Smooth muscle cell (in vitro differentiated cells): ENCODE results near the gene POLDIP3. TPM values are rescaled to one million over a fixed set of nuclear protein-coding genes. Genes with fewer than 3 reads are reported as not detected.

Experiments used
- DNase-seq: peaks from one replicate; lab custom pipeline; 2025; ENCODE audit not compliant: unreplicated experiment; lab: John Stamatoyannopoulos, UW
- H2AFZ ChIP-seq: fragments of 200-600 bp; sonication (generic); 2 replicates; pipeline ENCODE4 v1.6.0; 2016; ENCODE audit warnings: antibody characterized with exemption, low read depth, mild to moderate bottlenecking
- H3F3A ChIP-seq: fragments of 200-600 bp; sonication (generic); 2 replicates; pipeline ENCODE4 v1.6.0; 2017; ENCODE audit warnings: antibody characterized with exemption, low read depth
- H3K27ac ChIP-seq: fragments of 200-600 bp; sonication (generic); 2 replicates; pipeline ENCODE4 v1.5.1; 2016; ENCODE audit warnings: low read depth, mild to moderate bottlenecking
- H3K27me3 ChIP-seq: fragments of 200-600 bp; sonication (generic); 2 replicates; pipeline ENCODE4 v1.6.1; 2016; ENCODE audit warnings: low read depth, mild to moderate bottlenecking
- H3K36me3 ChIP-seq: fragments of 200-600 bp; sonication (generic); 2 replicates; pipeline ENCODE4 v1.5.1; 2016; ENCODE audit warnings: low read depth
- H3K4me1 ChIP-seq: fragments of 200-600 bp; sonication (generic); 2 replicates; pipeline ENCODE4 v1.5.1; 2016; ENCODE audit warnings: low read depth
- H3K4me2 ChIP-seq: fragments of 200-600 bp; sonication (generic); 2 replicates; pipeline ENCODE4 v1.6.0; 2016; ENCODE audit warnings: mild to moderate bottlenecking
- H3K4me3 ChIP-seq: fragments of 200-600 bp; sonication (generic); 2 replicates; pipeline ENCODE4 v1.5.1; 2016; ENCODE audit warnings: mild to moderate bottlenecking
- H3K79me2 ChIP-seq: fragments of 200-600 bp; sonication (generic); 2 replicates; pipeline ENCODE4 v1.6.0; 2016; ENCODE audit warnings: low read depth, mild to moderate bottlenecking
- H3K9ac ChIP-seq: fragments of 200-600 bp; sonication (generic); 2 replicates; pipeline ENCODE4 v1.6.0; 2016; ENCODE audit warnings: low read depth
- H3K9me3 ChIP-seq: fragments of 200-600 bp; sonication (generic); replicated peaks from 2 replicates; pipeline ENCODE4 v1.5.1; 2016; ENCODE audit warnings: low read depth
- H4K20me1 ChIP-seq: fragments of 200-600 bp; sonication (generic); 2 replicates; pipeline ENCODE4 v1.6.0; 2016; ENCODE audit warnings: low read depth
- WGBS: methylation state at CpG from one replicate; pipeline ENCODE4 v1.1.7; 2016; ENCODE audit warnings: low lambda C conversion rate; 5-methylcytosine and 5-hydroxymethylcytosine counted together
- polyA plus RNA-seq: library from polyadenylated mRNA; unstranded; fragments of >200 nt; fragmentation: Nextera tagmentation; extraction: Ambion mirVana; gene quantifications from 2 replicates; pipeline ENCODE4 v1.2.1, GENCODE V29; 2016
- total RNA-seq: library from RNA; depleted of rRNA; stranded (reverse); fragments of >200 nt; gene quantifications from 2 replicates; pipeline ENCODE4 v1.2.3, GENCODE V29; 2014
- TF ChIP-seq, protein P1 (sequence below): fragments of 200-600 bp; sonication (generic); IDR thresholded peaks from 2 replicates; pipeline ENCODE4 v1.5.1; 2017; ENCODE audit warnings: borderline replicate concordance, mild to moderate bottlenecking, antibody characterized with exemption; ENCODE audit not compliant: insufficient read depth, poor library complexity, severe bottlenecking

The POLDIP3 gene
- total and polyA plus RNA-seq, 2 experiments from 2014 or later = 31.1 to 49.4 TPM

DNA sequence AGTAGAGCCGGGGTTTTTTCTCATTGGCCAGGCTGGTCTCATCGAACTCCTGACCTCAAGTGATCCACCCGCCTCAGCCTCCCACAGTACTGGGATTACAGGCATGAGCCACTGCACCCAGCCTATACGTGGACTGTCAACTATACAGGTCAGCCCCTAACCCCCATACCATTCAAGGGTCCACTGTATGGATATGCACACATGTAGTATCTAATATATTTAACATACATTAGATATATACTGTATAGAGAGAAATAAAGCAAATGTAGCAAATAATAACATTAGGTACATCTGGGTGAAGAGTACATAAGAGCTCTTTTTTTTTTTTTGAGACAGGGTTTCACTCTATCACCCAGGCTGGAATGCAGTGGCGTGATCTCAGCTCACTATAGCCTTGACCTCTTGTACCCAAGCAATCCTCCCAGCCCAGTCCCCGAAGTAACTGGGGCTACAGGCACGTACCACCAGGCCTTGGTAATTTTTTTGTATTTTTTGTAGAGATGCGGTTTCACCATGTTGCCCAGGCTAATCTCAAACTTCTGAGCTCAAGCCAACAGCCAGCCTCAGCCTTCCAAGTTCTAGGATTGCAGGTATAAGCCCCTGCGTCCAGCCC lies 27.2 kb upstream of the POLDIP3 start:
- H3K4me3 ChIP-seq = no peak overlapping the region
- no peak for DNase-seq
- peaks cover 88% of the 10 kb centered on the region for H3K79me2 ChIP-seq
- no peak overlapping the region for H3K9ac ChIP-seq
- no peak overlapping the region for H3K4me2 ChIP-seq
- no peak overlapping the region for H2AFZ ChIP-seq
- H3K9me3 ChIP-seq = no peaks in the 10 kb centered on the region
- H3F3A ChIP-seq = no peaks in the 10 kb centered on the region
- no peaks in the 10 kb centered on the region for H3K27me3 ChIP-seq
- no peak overlapping the region for H3K27ac ChIP-seq
- 92% methylated on average over 9 of the region's 9 CpGs for WGBS
- TF ChIP-seq, protein P1, sequence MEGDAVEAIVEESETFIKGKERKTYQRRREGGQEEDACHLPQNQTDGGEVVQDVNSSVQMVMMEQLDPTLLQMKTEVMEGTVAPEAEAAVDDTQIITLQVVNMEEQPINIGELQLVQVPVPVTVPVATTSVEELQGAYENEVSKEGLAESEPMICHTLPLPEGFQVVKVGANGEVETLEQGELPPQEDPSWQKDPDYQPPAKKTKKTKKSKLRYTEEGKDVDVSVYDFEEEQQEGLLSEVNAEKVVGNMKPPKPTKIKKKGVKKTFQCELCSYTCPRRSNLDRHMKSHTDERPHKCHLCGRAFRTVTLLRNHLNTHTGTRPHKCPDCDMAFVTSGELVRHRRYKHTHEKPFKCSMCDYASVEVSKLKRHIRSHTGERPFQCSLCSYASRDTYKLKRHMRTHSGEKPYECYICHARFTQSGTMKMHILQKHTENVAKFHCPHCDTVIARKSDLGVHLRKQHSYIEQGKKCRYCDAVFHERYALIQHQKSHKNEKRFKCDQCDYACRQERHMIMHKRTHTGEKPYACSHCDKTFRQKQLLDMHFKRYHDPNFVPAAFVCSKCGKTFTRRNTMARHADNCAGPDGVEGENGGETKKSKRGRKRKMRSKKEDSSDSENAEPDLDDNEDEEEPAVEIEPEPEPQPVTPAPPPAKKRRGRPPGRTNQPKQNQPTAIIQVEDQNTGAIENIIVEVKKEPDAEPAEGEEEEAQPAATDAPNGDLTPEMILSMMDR = no peak
- no peaks in the 10 kb centered on the region for H3K36me3 ChIP-seq
- peaks cover 94% of the 10 kb centered on the region for H4K20me1 ChIP-seq
- peaks cover 11% of the 10 kb centered on the region for H3K4me1 ChIP-seq

DNA sequence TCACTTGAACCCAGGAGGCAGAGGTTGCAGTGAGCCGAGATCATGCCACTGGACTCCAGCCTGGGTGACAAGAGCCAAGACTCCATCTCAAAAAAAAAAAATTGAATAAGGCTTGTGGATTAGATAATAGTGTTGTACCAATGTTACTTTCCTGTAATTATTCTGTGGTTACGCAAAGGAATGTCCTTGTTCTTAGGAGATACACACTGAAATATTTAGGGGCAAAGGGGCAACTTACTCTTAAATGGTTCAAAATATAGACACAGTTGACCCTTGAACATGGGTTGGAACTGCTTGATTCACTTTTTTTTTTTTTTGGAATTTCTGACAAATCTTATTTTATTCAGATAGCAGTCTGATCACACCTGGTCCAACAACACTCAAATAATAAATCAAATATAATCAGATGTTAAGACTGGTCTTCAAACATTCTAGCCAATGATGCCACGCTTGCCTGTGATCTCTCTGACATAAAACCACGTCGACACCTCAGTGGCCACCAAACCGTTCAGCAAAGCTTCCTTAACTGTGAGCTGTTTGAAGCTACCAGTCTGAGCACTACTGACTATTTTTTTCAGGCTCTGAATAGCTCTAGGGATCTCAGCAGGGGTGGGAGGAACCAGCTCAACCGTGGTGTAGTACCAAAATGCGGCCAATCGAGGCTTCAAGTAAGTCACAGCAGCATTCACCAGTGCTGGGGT lies 25.0 kb upstream of the POLDIP3 start:
- Histone ChIP-seq H3K27me3 (no peaks in the 10 kb centered on the region), H3K4me3 (no peak overlapping the region), H3K9me3 (no peaks in the 10 kb centered on the region), H3K79me2 (peaks cover 68% of the 10 kb centered on the region), H3K27ac (no peak overlapping the region), H2AFZ (no peak overlapping the region), H3K36me3 (no peaks in the 10 kb centered on the region), H3K4me2 (no peak overlapping the region), H4K20me1 (peaks cover 92% of the 10 kb centered on the region), H3K9ac (no peak overlapping the region), H3K4me1 (peaks cover 6% of the 10 kb centered on the region), H3F3A (no peaks in the 10 kb centered on the region)
- TF ChIP-seq, protein P1 = no peak
- 91% methylated on average over 9 of the region's 9 CpGs for WGBS
- DNase-seq = no peak

DNA sequence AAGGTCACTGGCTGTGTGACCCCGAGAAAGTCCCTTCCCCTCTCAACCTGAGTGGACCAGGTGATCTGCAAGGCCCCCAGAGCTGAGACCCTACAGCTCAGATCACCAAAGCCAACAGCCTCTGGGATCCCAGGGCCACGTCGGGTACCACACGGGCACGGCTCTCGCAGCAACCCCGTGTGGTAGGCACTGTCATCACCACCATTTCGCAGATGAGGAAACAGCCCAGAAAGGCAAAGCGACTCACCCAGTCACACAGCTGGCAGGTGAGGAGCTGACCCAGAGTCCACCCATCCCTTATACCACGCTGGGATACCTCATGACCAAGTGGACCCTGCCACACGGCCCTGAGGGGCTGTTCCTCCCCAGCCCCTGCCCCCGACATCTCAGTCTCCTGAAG lies 22.9 kb upstream of the POLDIP3 start:
- Histone ChIP-seq H3K27me3 (no peaks in the 10 kb centered on the region), H3K4me3 (no peak overlapping the region), H4K20me1 (peaks cover 85% of the 10 kb centered on the region), H3K27ac (no peak overlapping the region), H3K4me2 (no peak overlapping the region), H3K9me3 (no peaks in the 10 kb centered on the region), H3K9ac (no peak overlapping the region), H2AFZ (no peak overlapping the region), H3F3A (no peaks in the 10 kb centered on the region), H3K36me3 (no peaks in the 10 kb centered on the region), H3K4me1 (no peaks in the 10 kb centered on the region), H3K79me2 (peaks cover 58% of the 10 kb centered on the region)
- TF ChIP-seq, protein P1 = no peak
- no peak for DNase-seq
- WGBS = 96% methylated on average over 12 of the region's 12 CpGs

DNA sequence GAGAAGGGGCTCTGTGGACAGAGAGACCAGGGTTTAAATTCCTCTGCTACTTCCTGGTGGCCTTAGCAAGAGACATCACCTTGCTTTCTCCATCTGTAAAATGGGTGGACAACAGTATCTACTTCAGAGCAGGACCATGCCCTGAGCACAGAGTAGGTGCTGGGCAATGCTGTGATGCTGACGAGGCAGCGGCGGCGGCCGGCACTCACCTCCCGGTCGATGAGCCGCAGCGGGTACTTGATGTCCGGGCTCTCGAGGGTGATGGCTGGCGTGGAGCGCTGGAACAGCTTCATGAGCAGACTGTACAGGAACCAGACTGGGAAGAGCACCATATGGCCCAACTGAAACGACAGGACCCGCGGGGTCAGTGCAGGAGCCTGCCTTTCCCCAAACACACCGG lies 21.8 kb upstream of the POLDIP3 start:
- H3K9ac ChIP-seq = no peak overlapping the region

More for the DNA sequence above, 21.8 kb upstream of the POLDIP3 start:
- DNase-seq = no peak
- H3K4me1 ChIP-seq = no peaks in the 10 kb centered on the region
- TF ChIP-seq, protein P1 = no peak
- peaks cover 50% of the 10 kb centered on the region for H3K79me2 ChIP-seq
- peaks cover 85% of the 10 kb centered on the region for H4K20me1 ChIP-seq
- H3K4me3 ChIP-seq = no peak overlapping the region
- no peak overlapping the region for H3K4me2 ChIP-seq
- 95% methylated on average over 16 of the region's 17 CpGs for WGBS
- no peak overlapping the region for H2AFZ ChIP-seq
- H3K27ac ChIP-seq = peak overlapping the region; percentile 84
- H3K9me3 ChIP-seq = no peaks in the 10 kb centered on the region
- H3K27me3 ChIP-seq = no peaks in the 10 kb centered on the region
- no peaks in the 10 kb centered on the region for H3K36me3 ChIP-seq
- no peaks in the 10 kb centered on the region for H3F3A ChIP-seq
